Mammary epithelial cell (primary cell): ENCODE results near the gene CEP152.

Experiments
- EZH2 ChIP-seq: IDR thresholded peaks from 2 replicates; pipeline ENCODE4 v1.6.1; 2012; ENCODE audit warnings: low read length, inconsistent platforms, borderline replicate concordance
- TF ChIP-seq, protein P1 (sequence below), 2 donors: IDR thresholded peaks in 1 of 2; conservative IDR thresholded peaks in 1 of 2; 2 replicates each; pipeline ENCODE4 v1.5.1; 2011 to 2012; ENCODE audit warnings: inconsistent platforms in 2 of 2, low read length in 2 of 2, mild to moderate bottlenecking in 2 of 2, control low read depth in 1 of 2, low read depth in 1 of 2; ENCODE audit not compliant: insufficient read depth in 1 of 2; ENCODE audit errors: extremely low read depth in 1 of 2

DNA sequence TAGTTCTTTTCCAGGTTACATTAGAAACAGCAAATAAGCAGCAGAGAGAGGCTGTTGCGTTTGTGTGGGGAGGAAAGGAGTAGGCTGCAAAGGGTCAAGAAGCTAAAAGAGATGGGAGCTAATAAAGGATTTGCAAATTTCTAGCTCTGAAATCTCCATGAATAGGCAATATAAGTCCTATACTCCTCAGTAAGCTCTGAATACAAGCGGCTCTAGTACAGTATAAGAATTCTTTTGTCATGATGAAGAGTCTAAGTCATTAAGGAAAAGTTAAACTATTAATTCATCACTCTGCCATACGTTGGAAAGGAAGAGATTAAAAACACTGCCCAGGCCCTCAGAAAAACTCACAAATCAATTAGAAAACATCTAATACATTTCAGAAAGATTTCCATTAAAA is 59.3 kb downstream of the CEP152 start:
- TF ChIP-seq, protein P1, sequence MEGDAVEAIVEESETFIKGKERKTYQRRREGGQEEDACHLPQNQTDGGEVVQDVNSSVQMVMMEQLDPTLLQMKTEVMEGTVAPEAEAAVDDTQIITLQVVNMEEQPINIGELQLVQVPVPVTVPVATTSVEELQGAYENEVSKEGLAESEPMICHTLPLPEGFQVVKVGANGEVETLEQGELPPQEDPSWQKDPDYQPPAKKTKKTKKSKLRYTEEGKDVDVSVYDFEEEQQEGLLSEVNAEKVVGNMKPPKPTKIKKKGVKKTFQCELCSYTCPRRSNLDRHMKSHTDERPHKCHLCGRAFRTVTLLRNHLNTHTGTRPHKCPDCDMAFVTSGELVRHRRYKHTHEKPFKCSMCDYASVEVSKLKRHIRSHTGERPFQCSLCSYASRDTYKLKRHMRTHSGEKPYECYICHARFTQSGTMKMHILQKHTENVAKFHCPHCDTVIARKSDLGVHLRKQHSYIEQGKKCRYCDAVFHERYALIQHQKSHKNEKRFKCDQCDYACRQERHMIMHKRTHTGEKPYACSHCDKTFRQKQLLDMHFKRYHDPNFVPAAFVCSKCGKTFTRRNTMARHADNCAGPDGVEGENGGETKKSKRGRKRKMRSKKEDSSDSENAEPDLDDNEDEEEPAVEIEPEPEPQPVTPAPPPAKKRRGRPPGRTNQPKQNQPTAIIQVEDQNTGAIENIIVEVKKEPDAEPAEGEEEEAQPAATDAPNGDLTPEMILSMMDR (conservative IDR thresholded peaks at IDR 0.05 in 1 of 2, IDR thresholded peaks at IDR 0.05 in 1 of 2; ENCODE audit: extremely low read depth in 1 of 2, insufficient read depth in 1 of 2, low read depth in 1 of 2, low read length in 2 of 2), result no peak
- TF ChIP-seq EZH2, result no peak
